Stimulated activated CD8-positive, alpha-beta memory T cell treated with anti-CD3 and anti-CD28 coated beads, Interleukin-12 subunit alpha, Interleukin-12 subunit beta, amount 100 ng/mL, for 1 hour (primary cell): ENCODE measurements around the gene TMEM187.
A peak's percentile ranks its signal among the peaks of the same experiment; 100 is the strongest.

Experiments
- DNase-seq: peaks from one replicate; pipeline ENCODE4 v3.0.0-alpha.2; 2020; ENCODE audit warnings: low read depth

TMEM187 gene, protein sequence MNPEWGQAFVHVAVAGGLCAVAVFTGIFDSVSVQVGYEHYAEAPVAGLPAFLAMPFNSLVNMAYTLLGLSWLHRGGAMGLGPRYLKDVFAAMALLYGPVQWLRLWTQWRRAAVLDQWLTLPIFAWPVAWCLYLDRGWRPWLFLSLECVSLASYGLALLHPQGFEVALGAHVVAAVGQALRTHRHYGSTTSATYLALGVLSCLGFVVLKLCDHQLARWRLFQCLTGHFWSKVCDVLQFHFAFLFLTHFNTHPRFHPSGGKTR

GRCh38 chrX:153972368-153973126 is at the start of gene TMEM187:
TSS of gene TMEM187 (plus strand) at chrX:153972754. CDS start at chrX:153982063, 9,309 bp downstream.
- DNase-seq = peak; percentile 75

- DNase-seq = no peak
Observed at GRCh38 chrX:153922932-153923857, 49.4 kb upstream of the TMEM187 start.

GRCh38 chrX:153924149-153924861 is 48.2 kb upstream of the TMEM187 start:
- no peak for DNase-seq

- DNase-seq = no peak
Observed at GRCh38 chrX:153925387-153925738, 47.2 kb upstream of the TMEM187 start.

DNA sequence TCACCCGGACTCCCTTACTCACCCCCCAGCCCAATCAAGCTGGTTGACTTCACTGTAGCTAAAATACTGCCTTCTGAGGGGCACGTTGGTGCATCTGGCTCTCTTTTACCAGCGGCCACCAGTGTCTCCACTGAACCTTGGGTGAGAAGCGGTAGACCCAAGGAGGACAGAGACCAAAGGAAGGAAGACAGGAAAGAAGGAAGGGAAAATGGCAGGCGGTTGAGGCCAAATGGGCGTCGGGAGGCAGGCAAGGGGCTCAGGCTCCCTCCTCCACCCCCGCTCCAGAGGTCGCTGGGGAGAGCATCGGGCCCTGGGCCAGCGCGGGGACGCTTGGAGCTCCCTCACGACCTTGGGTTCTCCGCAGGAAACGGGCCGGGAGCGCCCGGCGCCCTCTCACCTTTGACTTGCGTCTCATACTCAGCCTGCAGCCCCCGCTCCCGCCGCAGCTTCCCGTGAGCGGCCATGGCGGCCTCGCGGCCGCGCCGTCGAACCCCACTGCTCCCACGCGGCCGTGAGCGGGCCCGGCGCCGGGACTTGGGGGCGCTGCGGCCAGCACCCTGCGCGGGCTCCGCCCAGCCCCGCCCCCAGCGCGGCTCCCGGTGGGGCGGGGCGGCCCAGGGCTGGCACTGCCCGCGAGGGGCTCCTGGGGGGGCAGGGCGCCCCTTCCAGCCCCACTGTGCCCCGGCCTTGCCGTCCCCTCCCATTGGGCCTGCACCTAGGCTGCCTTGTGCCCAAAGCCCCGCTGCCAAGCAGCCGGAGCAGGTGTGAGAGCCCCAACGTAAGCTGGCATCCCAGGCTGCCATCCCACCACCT is 46.6 kb upstream of the TMEM187 start, which contains the start of gene ARHGAP4:
TSS of gene ARHGAP4 (minus strand) at position 526 of the 813 bp plus-strand sequence. CDS start at position 464, 62 bp downstream.
- DNase-seq = no peak

- no peak for DNase-seq
Observed at GRCh38 chrX:153926552-153926857, 46.0 kb upstream of the TMEM187 start.

DNA sequence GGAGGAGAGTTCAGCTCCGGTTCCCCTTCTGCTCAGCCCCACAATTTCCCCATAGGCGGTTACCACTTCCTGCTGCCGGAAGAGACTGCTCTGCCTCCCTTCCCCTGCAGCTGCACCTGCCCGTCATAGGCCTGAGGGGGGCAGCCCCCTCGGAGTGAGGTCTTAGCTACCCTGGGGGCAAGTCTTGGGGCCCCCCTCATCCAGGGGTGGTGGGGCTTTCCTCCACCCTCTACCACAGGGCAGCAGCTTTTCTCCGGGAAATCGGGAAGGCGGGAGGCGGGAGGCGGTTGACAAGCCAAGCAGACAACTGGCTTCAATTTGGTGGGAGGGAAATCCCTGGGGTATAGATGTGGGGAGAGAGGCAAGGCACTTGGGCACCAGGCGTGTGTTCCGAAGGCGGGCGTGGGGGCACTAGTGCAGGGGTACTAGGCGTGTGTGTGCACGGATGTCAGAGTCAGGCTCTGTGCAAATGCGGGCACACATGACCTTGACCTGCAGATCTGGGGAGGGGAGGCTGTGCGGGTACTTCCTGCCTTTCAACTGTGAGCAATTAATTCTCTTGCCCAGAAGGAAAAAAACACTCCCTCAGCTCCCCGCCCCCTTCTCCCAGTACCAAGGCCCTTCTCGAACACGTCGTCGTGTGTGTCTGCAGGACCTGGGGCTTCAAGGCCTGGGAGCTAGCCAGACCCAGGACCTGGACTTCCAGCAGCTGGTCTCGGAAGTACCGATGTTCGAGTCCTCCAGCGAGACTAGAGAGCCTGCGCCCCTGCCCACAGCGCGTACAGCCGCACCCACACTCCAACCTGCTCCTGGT is 45.5 kb upstream of the TMEM187 start:
- DNase-seq = peak; percentile 42

GRCh38 chrX:153927672-153927921 is 45.0 kb upstream of the TMEM187 start:
- no peak for DNase-seq

GRCh38 chrX:153927922-153928760 is 44.4 kb upstream of the TMEM187 start:
- DNase-seq = peak; percentile 77

DNA sequence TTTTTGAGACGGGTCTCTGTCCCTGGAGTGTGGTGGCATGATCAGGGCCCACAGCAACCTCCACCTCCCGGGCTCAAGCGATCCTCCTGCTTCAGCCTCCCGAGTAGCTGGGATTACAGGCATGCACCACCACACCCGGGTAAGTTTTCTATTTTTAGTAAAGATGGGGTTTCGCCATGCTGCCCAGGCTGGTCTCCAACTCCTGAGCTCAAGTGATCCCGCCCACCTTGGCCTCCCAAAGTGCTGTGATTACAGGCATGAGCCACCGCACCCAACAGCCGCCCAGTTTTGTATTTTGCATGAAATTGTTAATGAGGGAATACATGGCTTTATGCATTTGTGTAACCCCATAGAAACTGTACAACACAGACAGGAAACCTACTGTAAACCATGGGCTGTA is 43.7 kb upstream of the TMEM187 start:
- no peak for DNase-seq

GRCh38 chrX:153929576-153929975 is 43.0 kb upstream of the TMEM187 start:
- DNase-seq = no peak

- DNase-seq = no peak
Observed at GRCh38 chrX:153930011-153930910, 42.3 kb upstream of the TMEM187 start.

DNA sequence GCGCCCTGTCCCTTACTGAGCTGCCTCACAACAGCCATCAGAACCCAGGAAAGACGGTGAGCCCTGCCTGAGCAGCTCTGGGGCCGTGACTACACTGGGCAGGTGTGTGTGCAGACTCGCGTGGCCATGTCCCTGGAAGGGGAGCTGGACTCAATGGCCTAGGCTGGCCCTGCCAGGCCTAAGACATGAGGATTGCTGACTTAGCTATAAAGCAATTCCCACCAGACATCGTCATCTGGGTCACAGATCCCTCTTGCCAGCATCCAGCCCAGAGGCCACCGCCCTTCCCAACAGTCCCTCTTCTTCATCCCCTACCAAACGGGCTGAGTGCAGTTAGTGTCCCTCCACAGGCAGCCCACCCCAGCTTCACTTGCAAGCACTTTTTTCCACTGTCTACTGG is 41.4 kb upstream of the TMEM187 start:
- DNase-seq = no peak

GRCh38 chrX:153931748-153932147 is 40.8 kb upstream of the TMEM187 start:
- no peak for DNase-seq

DNA sequence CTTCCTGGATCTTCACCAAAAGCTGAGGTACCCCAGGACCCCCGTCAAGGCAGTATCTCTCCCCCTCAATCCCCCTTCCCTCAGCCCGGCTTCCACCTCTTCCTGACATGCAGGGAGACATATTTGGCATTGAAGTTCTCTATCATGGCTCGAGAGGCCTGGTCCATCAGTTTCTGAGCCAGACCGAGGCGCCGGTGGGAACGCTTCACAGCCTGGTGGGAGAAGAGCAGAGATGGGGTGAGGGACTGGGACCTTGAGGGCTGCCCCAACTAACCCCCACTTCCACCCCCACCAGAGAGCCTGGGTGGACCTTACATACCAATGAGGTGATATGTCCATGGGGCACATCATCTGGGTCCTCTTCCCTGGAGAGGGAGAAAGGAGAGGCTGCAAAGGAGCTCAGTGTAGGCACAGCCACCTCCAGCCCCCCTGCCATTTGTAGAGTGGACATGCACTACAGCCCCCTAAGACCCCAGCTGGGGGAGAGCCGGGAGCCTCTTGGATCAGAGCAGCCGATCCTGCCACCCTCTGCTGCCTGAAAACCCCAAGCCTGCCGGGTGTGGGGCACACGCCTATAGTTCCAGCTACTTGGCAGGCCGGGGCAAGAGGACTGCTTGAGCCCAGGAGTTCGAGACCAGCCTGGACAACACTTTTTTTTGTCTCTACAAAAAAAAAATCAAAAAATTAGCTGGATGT is 40.2 kb upstream of the TMEM187 start:
- no peak for DNase-seq

GRCh38 chrX:153933748-153934147 is 38.8 kb upstream of the TMEM187 start:
- DNase-seq = no peak

DNA sequence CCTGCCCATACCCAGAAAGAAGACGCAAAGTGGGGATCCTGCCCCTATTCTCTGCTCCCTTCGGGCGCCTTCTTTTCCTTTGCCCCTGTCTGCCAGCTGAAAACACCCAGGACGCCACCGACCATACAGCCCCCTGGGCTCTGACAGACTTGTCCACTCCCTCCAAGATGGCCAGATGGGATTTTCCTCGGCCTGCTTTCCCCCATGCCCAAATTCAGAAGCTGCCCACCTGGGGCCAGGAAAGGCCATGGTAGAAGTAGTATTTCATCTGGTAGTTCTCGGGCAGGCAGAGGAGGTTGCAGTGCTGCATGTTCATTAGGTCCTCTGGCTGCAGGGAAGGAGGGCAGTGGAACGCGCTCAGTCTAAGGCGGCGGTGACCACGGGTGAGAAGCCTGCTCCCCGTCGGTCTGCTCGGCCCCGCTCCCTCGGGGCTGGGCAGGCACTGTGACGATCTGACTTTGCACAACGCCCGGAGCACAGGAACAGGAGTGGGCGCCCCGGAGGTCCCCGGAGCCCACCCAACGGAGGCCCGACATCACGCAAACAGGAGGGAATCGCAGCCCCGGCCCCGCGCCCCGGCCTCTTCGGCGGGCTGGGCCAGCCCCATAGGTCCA is 38.3 kb upstream of the TMEM187 start:
- DNase-seq = no peak
